DOHH2 (cell line): ENCODE data around the gene HES4.
A peak's percentile ranks its signal among the peaks of the same experiment; 100 is the strongest.
"Not testable (repeated sequence)": the region's sequence is repeated elsewhere in the genome, so short reads cannot be mapped to it uniquely, and the experiment has no call there.

ENCODE experiments used
- H3F3A ChIP-seq: fragments of 200-600 bp; sonication (generic), shearing (Covaris generic); 2 replicates; pipeline ENCODE4 v1.6.0; 2016; ENCODE audit warnings: antibody characterized with exemption, mild to moderate bottlenecking; ENCODE audit not compliant: control insufficient read depth, insufficient read depth
- H3K27ac ChIP-seq: fragments of 200-600 bp; sonication (generic); 2 replicates; pipeline ENCODE4 v1.5.1; 2014; ENCODE audit warnings: low read depth, mild to moderate bottlenecking, low read length, moderate library complexity
- H3K27me3 ChIP-seq: fragments of 200-600 bp; sonication (generic); 2 replicates; pipeline ENCODE4 v1.6.1; 2014; ENCODE audit warnings: mild to moderate bottlenecking, low read length, mixed read lengths; ENCODE audit not compliant: control insufficient read depth
- H3K36me3 ChIP-seq: fragments of 200-600 bp; sonication (generic); 2 replicates; pipeline ENCODE4 v1.6.1; 2014; ENCODE audit warnings: mild to moderate bottlenecking, low read length, moderate library complexity, mixed read lengths; ENCODE audit not compliant: control insufficient read depth
- H3K4me1 ChIP-seq: fragments of 200-600 bp; sonication (generic); 2 replicates; pipeline ENCODE4 v1.6.1; 2014; ENCODE audit warnings: mild to moderate bottlenecking, low read length, mixed read lengths; ENCODE audit not compliant: control insufficient read depth
- H3K4me2 ChIP-seq: fragments of 200-600 bp; sonication (generic); 2 replicates; pipeline ENCODE4 v1.6.0; 2014; ENCODE audit warnings: mild to moderate bottlenecking, low read length, moderate library complexity
- H3K4me3 ChIP-seq: fragments of 200-600 bp; sonication (generic); 2 replicates; pipeline ENCODE4 v1.5.1; 2014; ENCODE audit warnings: mild to moderate bottlenecking, low read length, mixed read lengths
- H3K79me2 ChIP-seq: fragments of 200-600 bp; sonication (generic); 2 replicates; pipeline ENCODE4 v1.6.1; 2014; ENCODE audit warnings: mild to moderate bottlenecking, low read length, mixed read lengths; ENCODE audit not compliant: control insufficient read depth
- H3K9me2 ChIP-seq: fragments of 200-600 bp; sonication (generic); replicated peaks from 2 replicates; pipeline ENCODE4 v1.6.1; 2014; ENCODE audit warnings: mild to moderate bottlenecking, low read length, mixed read lengths; ENCODE audit not compliant: control insufficient read depth
- H3K9me3 ChIP-seq: fragments of 200-600 bp; sonication (generic); 2 replicates; pipeline ENCODE4 v1.6.1; 2014; ENCODE audit warnings: antibody characterized with exemption, low read length, mixed read lengths; ENCODE audit not compliant: control insufficient read depth, insufficient read depth
- H4K20me1 ChIP-seq: fragments of 200-600 bp; sonication (generic); 2 replicates; pipeline ENCODE4 v1.6.0; 2014; ENCODE audit warnings: low read depth, mild to moderate bottlenecking, antibody characterized with exemption, low read length, moderate library complexity; ENCODE audit not compliant: control insufficient read depth, insufficient read depth
- CTCF ChIP-seq: fragments of 200-600 bp; sonication (generic); IDR thresholded peaks from one replicate; pipeline ENCODE4 v1.5.1; 2014; ENCODE audit warnings: antibody characterized with exemption, mild to moderate bottlenecking, low read depth, low read length; ENCODE audit not compliant: poor library complexity, severe bottlenecking
- EZH2phosphoT487 ChIP-seq: fragments of 200-600 bp; sonication (generic); IDR thresholded peaks from 2 replicates; pipeline ENCODE4 v1.6.1; 2017; ENCODE audit warnings: borderline replicate concordance, mild to moderate bottlenecking, antibody characterized with exemption, low read length, moderate library complexity, mixed read lengths

HES4 gene

GRCh38 chr1:978069-978834 lies 21.6 kb downstream of the HES4 start:
- Histone ChIP-seq H3K36me3 (no peaks in the 10 kb centered on the region), H3K27me3 (no peaks in the 10 kb centered on the region), H3K27ac (no peak overlapping the region), H3K4me3 (no peak overlapping the region), H4K20me1 (no peaks in the 10 kb centered on the region), H3K9me2 (no peaks in the 10 kb centered on the region), H3K9me3 (no peaks in the 10 kb centered on the region), H3K79me2 (no peaks in the 10 kb centered on the region), H3K4me2 (no peak overlapping the region), H3K4me1 (peaks cover 3% of the 10 kb centered on the region; the same call in 1 of the 2 replicates), H3F3A (no peaks in the 10 kb centered on the region)
- TF ChIP-seq EZH2phosphoT487 (no peak), CTCF (no peak)

DNA sequence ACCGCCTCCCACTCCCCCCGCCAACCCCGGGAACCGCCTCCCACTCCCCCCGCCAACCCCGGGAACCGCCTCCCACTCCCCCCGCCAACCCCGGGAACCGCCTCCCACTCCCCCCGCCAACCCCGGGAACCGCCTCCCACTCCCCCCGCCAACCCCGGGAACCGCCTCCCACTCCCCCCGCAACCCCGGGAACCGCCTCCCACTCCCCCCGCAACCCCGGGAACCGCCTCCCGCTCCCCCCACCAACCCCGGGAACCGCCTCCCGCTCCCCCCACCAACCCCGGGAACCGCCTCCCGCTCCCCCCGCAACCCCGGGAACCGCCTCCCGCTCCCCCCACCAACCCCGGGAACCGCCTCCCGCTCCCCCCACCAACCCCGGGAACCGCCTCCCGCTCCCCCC lies 23.1 kb downstream of the HES4 start:
- H3K27me3 ChIP-seq, result not testable (repeated sequence)

GRCh38 chr1:975896-976683 lies 23.8 kb downstream of the HES4 start:
- Histone ChIP-seq H3K4me3 (no peak overlapping the region), H3K4me1 (peaks cover 3% of the 10 kb centered on the region; the same call in 1 of the 2 replicates), H3K27me3 (no peaks in the 10 kb centered on the region), H3K79me2 (no peaks in the 10 kb centered on the region), H3K36me3 (no peaks in the 10 kb centered on the region), H3K9me2 (no peaks in the 10 kb centered on the region), H3K9me3 (no peaks in the 10 kb centered on the region), H3K27ac (no peak overlapping the region), H3F3A (no peaks in the 10 kb centered on the region), H4K20me1 (no peaks in the 10 kb centered on the region), H3K4me2 (peak overlapping the region; percentile 44; the same call in 1 of the 2 replicates)
- no peak for TF ChIP-seq EZH2phosphoT487
- peak; percentile 58 for TF ChIP-seq CTCF

More for the DNA sequence above, 23.1 kb downstream of the HES4 start:
- H3K4me1 ChIP-seq, H3K79me2 ChIP-seq, H3K4me3 ChIP-seq, H3K9me2 ChIP-seq, H3K27ac ChIP-seq, H3K36me3 ChIP-seq, H3K4me2 ChIP-seq, H4K20me1 ChIP-seq, H3K9me3 ChIP-seq, H3F3A ChIP-seq: not testable (repeated sequence)

DNA sequence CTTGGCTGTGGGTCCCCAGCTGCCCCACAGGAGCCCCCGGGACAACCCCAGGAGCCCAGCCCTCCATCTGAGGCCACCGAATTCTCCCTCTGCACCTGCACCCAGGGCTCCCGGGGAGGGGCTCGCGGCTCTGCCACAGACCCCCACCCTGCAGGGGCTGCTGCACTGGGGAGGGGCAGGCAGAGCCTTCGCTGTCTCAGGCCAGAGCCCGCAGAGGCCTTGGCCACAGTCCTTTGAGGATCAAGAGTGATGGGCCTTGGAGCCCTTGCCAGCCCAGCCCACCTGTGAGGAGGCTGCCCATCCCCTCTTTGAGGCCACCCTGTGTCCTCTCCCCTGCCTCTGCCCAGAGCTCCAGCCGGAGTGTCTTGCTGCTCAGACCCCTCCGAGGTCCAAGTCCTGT lies 24.5 kb downstream of the HES4 start:
- Histone ChIP-seq H3K4me1 (peaks cover 3% of the 10 kb centered on the region; the same call in 1 of the 2 replicates), H3K4me3 (no peak overlapping the region), H4K20me1 (no peaks in the 10 kb centered on the region), H3K27ac (no peak overlapping the region), H3F3A (no peaks in the 10 kb centered on the region), H3K27me3 (no peaks in the 10 kb centered on the region), H3K79me2 (no peaks in the 10 kb centered on the region), H3K36me3 (no peaks in the 10 kb centered on the region), H3K4me2 (no peak overlapping the region), H3K9me2 (no peaks in the 10 kb centered on the region), H3K9me3 (no peaks in the 10 kb centered on the region)
- TF ChIP-seq CTCF (no peak), EZH2phosphoT487 (no peak)
